K562 (cell line): ENCODE measurements around the gene PRKAR2B. TPM values are rescaled to one million over a fixed set of nuclear protein-coding genes. Genes with fewer than 3 reads are reported as not detected.

Source experiments
- BMI1 ChIP-seq: fragments of 150-350 bp; IDR thresholded peaks from 2 replicates; pipeline ENCODE4 v1.6.1; 2014; ENCODE audit warnings: low read length
- CBX3 ChIP-seq, 2 experiments: IDR thresholded peaks; 1 replicate in 1 of 2; 2 replicates in 1 of 2; pipeline ENCODE4 v1.6.1; 2012; ENCODE audit warnings: inconsistent platforms in 2 of 2, low read length in 2 of 2, borderline replicate concordance in 1 of 2, control low read depth in 1 of 2
- GATAD2A ChIP-seq: fragments of 450-650 bp; IDR thresholded peaks from 2 replicates; pipeline ENCODE4 v1.6.1; 2017
- GTF2B ChIP-seq: IDR thresholded peaks from 2 replicates; pipeline ENCODE4 v1.6.1; 2011; ENCODE audit not compliant: insufficient read length; ENCODE audit errors: extremely low read depth
- HLTF ChIP-seq: fragments of 450-650 bp; IDR thresholded peaks from 2 replicates; pipeline ENCODE4 v1.6.1; 2016
- ILF3 ChIP-seq: fragments of 450-650 bp; IDR thresholded peaks from 2 replicates; pipeline ENCODE4 v1.6.1; 2018; ENCODE audit warnings: antibody characterized with exemption, mild to moderate bottlenecking, moderate library complexity, borderline replicate concordance
- JUNB ChIP-seq: fragments of 450-650 bp; formaldehyde crosslinking; conservative IDR thresholded peaks from 2 replicates; pipeline ENCODE4 v1.4.0; 2020; ENCODE audit warnings: mild to moderate bottlenecking
- KAT2B ChIP-seq: IDR thresholded peaks from one replicate; pipeline ENCODE4 v1.6.1; 2012; ENCODE audit warnings: low read depth, mild to moderate bottlenecking, control low read depth, inconsistent platforms, low read length, moderate library complexity
- MAFK ChIP-seq: IDR thresholded peaks from 2 replicates; pipeline ENCODE4 v1.6.1; 2011; ENCODE audit warnings: low read length, improper control_type of control experiment
- NFYB ChIP-seq: IDR thresholded peaks from 2 replicates; pipeline ENCODE4 v1.6.1; 2011; ENCODE audit warnings: mild to moderate bottlenecking, moderate library complexity; ENCODE audit not compliant: insufficient read length; ENCODE audit errors: extremely low read depth
- POLR3A ChIP-seq: IDR thresholded peaks from 2 replicates; pipeline ENCODE4 v1.6.1; 2011; ENCODE audit warnings: borderline replicate concordance, mild to moderate bottlenecking, moderate library complexity; ENCODE audit not compliant: insufficient read length, insufficient read depth; ENCODE audit errors: extremely low read depth
- PURB ChIP-seq: sonication (generic); formaldehyde crosslinking; IDR thresholded peaks from 2 replicates; pipeline ENCODE4 v1.9.0; 2021; ENCODE audit warnings: low read depth, mild to moderate bottlenecking, missing genetic modification reagents
- RAD21 ChIP-seq, 2 experiments: fragments of 250-450 bp in 1 of 2; fragments of 450-650 bp in 1 of 2; sonication (Bioruptor Pico) in 1 of 2; formaldehyde crosslinking in 1 of 2; IDR thresholded peaks in 1 of 2; conservative IDR thresholded peaks in 1 of 2; 2 replicates each; pipeline versions ENCODE4 v1.4.0 to v1.8.0; 2020 to 2022; ENCODE audit warnings: mild to moderate bottlenecking in 2 of 2, moderate library complexity in 1 of 2
- RBM39 ChIP-seq: fragments of 200-400 bp; formaldehyde crosslinking; optimal IDR thresholded peaks from 2 replicates; pipeline ENCODE3; 2018; ENCODE audit warnings: low read depth, low read length
- SMC3 ChIP-seq: conservative IDR thresholded peaks from 2 replicates; pipeline ENCODE4 v1.6.1; 2011; ENCODE audit warnings: low read depth, low read length, improper control_type of control experiment; ENCODE audit not compliant: insufficient read depth
- USF1 ChIP-seq: sonication (generic); formaldehyde crosslinking; IDR thresholded peaks from 2 replicates; pipeline ENCODE4 v1.9.0; 2022; ENCODE audit warnings: mild to moderate bottlenecking, missing genetic modification reagents
- ZBTB1 ChIP-seq: sonication (generic); formaldehyde crosslinking; IDR thresholded peaks from 2 replicates; pipeline ENCODE4 v1.8.1; 2023; ENCODE audit warnings: missing genetic modification reagents, low read depth, mild to moderate bottlenecking, borderline replicate concordance
- ZKSCAN1 ChIP-seq: fragments of 150-350 bp; IDR thresholded peaks from 2 replicates; pipeline ENCODE4 v1.6.1; 2016; ENCODE audit warnings: low read depth, low read length
- ZNF316 ChIP-seq: fragments of 450-650 bp; IDR thresholded peaks from 2 replicates; pipeline ENCODE4 v1.6.1; 2016
- ZSCAN29 ChIP-seq: fragments of 450-650 bp; IDR thresholded peaks from 2 replicates; pipeline ENCODE4 v1.6.1; 2017
- ZZZ3 ChIP-seq: fragments of 450-650 bp; IDR thresholded peaks from 2 replicates; pipeline ENCODE4 v1.6.1; 2016; ENCODE audit warnings: antibody characterized with exemption, mild to moderate bottlenecking, moderate library complexity
- polyA plus RNA-seq, 8 experiments: library from polyadenylated mRNA; depleted of rRNA in 4 of 8; stranded (reverse) in 5 of 8; unstranded in 3 of 8; fragments of >200 nt; fragmentation: Nextera tagmentation in 2 of 8; fragmentation: Illumina TruSeq in 1 of 8; extraction: Ambion mirVana in 2 of 8; extraction: Trizol in 1 of 8; gene quantifications; 2 replicates each; pipeline versions ENCODE4 v1.2.1 to v1.2.3, GENCODE V29; 2011 to 2014; ENCODE audit warnings: inconsistent platforms in 1 of 8, missing spikeins in 1 of 8
- total RNA-seq, 7 experiments: library from RNA; depleted of rRNA in 6 of 7; stranded (reverse); fragments of >200 nt in 6 of 7; fragmentation: Illumina TruSeq in 2 of 7; extraction: Trizol in 2 of 7; gene quantifications; 2 replicates each; pipeline versions ENCODE4 v1.2.1 to v1.2.3, GENCODE V29; 2011 to 2021; ENCODE audit warnings: low replicate concordance in 1 of 7
- TF ChIP-seq, protein P1 (sequence below), 3 experiments: IDR thresholded peaks in 2 of 3; conservative IDR thresholded peaks in 1 of 3; 2 replicates each; pipeline ENCODE4 v1.5.1; 2011 to 2012; ENCODE audit warnings: low read length in 3 of 3, mild to moderate bottlenecking in 3 of 3, control low read depth in 2 of 3, improper control_type of control experiment in 1 of 3, inconsistent platforms in 1 of 3, low read depth in 1 of 3, mixed read lengths in 1 of 3, moderate library complexity in 1 of 3; ENCODE audit not compliant: insufficient read depth in 2 of 3

Gene PRKAR2B
- total and polyA plus RNA-seq, 9 of the 15 experiments (the other 6 are each of a cell fraction or from before 2014, with no cell fraction given), result 59.0 to 173 (median 129) TPM

DNA sequence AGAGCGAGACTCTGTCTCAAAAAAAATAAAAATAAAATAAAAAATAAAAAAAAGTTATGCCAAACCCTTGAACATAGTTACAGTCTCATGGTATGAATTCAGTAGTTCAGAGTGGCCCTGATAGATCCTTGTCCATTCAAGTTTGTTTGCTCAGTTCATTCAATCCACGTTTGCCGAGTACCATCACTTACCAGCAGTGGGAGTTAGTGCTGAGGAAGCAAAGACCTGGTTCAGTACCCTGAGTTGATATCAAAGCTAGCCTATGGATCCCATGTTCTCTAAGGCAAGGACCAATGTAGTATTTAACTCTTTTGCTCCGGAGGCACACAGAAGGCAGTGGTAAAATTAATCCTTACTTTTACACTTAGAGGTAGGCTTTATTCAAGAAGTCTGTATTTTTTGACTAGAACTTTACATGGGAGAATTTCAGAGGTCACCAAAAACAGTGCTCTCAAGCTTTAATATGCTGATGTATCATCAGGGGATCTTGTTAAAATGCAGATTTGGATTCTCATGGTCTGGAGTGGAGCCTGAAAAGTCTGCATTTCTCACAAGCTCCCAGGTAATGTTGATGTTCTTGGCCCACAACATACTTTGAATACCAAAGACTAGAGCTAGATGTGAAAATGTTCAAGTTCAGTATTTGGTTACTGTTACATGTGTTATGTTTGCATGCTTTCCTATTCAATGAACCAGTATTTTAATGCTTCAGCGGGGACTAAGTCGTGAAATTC lies 86.1 kb downstream of the PRKAR2B start (continued):
- peak in 1 of 2 experiments; percentile 36; a peak in 1 of 4 replicates for TF ChIP-seq RAD21 (CRISPR knock-in tag; conservative IDR thresholded peaks at IDR 0.05 in 1 of 2, IDR thresholded peaks at IDR 0.05 in 1 of 2)
- 0 out of 2 replicates have a peak, but pooled peaks have one; percentile 12 for TF ChIP-seq MAFK
- TF ChIP-seq JUNB (CRISPR knock-in tag), result no peak
- TF ChIP-seq HLTF, result no peak
- no peak for TF ChIP-seq GATAD2A
- TF ChIP-seq PURB, result no peak
- 0 out of 2 replicates have a peak, but pooled peaks have one; percentile 25 for TF ChIP-seq ZSCAN29
- TF ChIP-seq, protein P1, sequence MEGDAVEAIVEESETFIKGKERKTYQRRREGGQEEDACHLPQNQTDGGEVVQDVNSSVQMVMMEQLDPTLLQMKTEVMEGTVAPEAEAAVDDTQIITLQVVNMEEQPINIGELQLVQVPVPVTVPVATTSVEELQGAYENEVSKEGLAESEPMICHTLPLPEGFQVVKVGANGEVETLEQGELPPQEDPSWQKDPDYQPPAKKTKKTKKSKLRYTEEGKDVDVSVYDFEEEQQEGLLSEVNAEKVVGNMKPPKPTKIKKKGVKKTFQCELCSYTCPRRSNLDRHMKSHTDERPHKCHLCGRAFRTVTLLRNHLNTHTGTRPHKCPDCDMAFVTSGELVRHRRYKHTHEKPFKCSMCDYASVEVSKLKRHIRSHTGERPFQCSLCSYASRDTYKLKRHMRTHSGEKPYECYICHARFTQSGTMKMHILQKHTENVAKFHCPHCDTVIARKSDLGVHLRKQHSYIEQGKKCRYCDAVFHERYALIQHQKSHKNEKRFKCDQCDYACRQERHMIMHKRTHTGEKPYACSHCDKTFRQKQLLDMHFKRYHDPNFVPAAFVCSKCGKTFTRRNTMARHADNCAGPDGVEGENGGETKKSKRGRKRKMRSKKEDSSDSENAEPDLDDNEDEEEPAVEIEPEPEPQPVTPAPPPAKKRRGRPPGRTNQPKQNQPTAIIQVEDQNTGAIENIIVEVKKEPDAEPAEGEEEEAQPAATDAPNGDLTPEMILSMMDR (IDR thresholded peaks at IDR 0.05 in 2 of 3, conservative IDR thresholded peaks at IDR 0.05 in 1 of 3; ENCODE audit: insufficient read depth in 2 of 3, low read depth in 1 of 3, low read length in 3 of 3), result peak in 2 of 3 experiments; percentile 33 to 36; a peak in 3 of 6 replicates
- no peak for TF ChIP-seq GTF2B
- TF ChIP-seq ZNF316, result peak; percentile 61
- no peak for TF ChIP-seq POLR3A
- TF ChIP-seq ZKSCAN1, result no peak
- no peak for TF ChIP-seq USF1 (CRISPR knock-in tag)
- 0 out of 2 replicates have a peak, but pooled peaks have one; percentile 6 for TF ChIP-seq SMC3
- TF ChIP-seq BMI1, result no peak
- TF ChIP-seq KAT2B, result no peak
- TF ChIP-seq ZBTB1 (CRISPR knock-in tag), result no peak
- no peak for TF ChIP-seq ZZZ3
- TF ChIP-seq NFYB, result no peak
- TF ChIP-seq ILF3, result no peak
- TF ChIP-seq CBX3 (IDR thresholded peaks at IDR 0.05; ENCODE audit: borderline replicate concordance in 1 of 2, low read length in 2 of 2), result no peak
- TF ChIP-seq RBM39, result no peak
